HS-5 (cell line): ENCODE results near the gene UROC1.

Source experiments
- DNase-seq: peaks from one replicate; pipeline ENCODE4 v3.0.0-alpha.2; 2012; ENCODE audit warnings: low read depth

The UROC1 gene

GRCh38 chr3:126530171-126531050 is 12.8 kb upstream of the UROC1 start:
- no peak for DNase-seq

GRCh38 chr3:126529585-126530170 is 12.1 kb upstream of the UROC1 start:
- no peak for DNase-seq

DNA sequence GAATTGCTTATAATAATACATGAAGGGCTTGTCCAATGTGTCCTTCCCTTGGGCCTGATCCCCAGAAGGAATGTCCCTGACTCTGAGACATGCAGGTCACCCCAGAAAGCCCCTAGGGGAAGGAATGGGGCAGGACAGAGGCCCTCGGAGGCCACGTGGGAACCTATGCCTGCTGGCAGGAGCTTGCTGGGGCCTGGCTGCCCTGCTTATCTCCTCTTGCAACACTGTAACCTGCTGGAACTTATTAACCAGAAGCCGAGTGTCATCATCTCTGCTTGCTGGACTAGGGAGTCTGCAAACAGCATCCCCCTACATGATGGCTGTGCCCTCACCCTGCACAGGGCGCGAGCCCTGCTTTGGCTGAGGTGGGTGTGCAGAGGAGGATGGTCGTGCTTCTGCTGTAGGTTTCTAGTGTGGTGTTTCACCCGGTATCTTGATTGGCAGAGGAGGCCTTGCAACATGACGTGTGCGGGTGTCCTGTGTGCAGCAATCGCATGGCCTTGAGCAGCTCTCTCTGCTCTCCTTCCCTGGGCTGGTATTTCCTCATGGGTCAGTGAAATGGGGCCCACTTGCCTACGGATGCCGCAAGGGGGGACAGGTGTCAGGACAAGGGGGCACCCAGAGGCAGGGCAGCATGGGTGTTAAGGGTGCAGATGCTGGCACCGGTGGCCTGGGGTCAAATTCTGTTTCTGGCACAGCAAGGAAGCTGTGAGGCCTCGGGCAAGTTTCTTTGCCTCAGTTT is 11.4 kb upstream of the UROC1 start:
- no peak for DNase-seq

- DNase-seq: no peak
These were observed 10.8 kb upstream of the UROC1 start for GRCh38 chr3:126528419-126528799.

GRCh38 chr3:126527455-126528211 is 10.1 kb upstream of the UROC1 start:
- no peak for DNase-seq

DNA sequence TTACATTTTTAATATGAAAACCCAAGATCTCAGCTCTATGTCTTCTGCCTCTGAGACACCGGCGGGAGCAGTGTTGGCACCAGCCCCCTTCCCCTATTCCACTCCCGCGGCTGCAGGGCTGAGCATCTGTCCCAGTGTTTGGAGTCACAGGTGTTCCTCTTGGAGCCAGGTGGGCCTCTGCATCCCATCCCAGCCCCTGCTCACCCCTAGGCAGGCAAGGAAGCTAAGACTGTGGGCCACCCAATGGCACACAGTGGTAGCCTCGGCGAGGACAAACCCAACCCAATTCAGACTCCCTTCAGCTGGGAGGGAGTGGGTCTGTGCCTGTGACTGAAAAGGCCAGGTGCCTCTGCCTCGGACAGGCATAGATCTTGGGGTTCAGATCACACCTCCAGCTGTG is 9.4 kb upstream of the UROC1 start:
- DNase-seq: no peak

DNA sequence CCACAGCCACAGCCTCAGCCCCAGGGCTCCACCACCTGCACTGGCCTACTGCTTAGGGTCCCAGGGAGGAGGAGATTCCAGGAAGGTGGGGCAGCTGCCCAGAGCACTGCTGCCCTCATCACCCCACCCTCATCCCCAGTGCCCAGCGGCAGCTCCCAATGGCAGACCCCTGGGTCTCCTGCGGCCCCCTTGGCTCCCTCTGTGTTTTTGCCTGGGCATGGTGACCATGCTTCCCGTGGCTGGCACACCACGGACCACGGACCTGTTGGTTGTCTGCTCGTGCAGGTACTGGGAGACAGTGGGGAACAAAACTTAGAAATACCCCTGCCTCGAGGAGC is 9.1 kb upstream of the UROC1 start:
- DNase-seq: no peak

DNA sequence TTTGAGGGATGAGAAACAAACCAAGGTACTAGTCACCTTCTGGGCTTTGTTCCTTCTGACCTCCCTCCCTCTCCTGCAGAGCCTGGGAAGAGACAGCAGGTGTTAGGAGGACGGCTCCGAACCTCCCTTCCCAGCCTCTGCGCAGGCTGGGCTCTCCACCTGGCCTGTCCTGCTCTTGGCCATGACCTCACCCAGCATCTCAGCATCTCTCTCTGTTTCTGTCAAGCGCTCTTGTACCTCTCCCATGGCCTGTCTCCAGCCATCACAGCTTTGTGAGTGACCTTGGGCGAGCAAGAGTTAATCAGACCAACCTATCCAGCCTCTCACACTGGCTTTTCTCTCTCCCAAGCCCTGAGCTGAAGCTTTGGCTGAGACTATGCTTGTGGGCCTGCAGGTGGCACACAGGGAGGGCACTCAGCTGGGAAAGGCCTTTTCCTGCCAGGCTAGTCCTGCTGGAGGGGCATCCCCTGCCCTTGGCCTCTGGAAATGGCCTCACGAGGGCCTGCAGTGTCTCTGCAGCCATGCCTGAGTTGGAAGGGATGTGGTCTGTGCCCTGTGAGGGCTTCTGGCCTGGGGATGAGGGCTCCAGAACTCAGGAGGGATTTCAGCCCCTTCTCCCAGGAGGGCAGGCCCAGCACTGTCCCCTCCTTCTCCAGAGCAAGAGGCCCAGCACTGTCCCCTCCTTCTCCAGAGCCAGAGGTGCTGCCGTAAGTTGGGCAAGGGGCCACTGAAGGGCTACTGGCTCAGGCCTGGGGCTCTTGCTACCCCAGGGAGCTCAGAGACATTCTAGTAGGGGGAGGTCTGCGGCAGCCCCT is 8.5 kb upstream of the UROC1 start:
- DNase-seq: no peak

GRCh38 chr3:126525091-126525852 is 7.7 kb upstream of the UROC1 start:
- DNase-seq: no peak

- DNase-seq: no peak
These were observed 6.9 kb upstream of the UROC1 start for GRCh38 chr3:126524429-126524988.

GRCh38 chr3:126523745-126524428 is 6.3 kb upstream of the UROC1 start, which contains the start of gene CHST13:
Gene CHST13 (plus strand): TSS chr3:126524155. CDS start chr3:126524333, 178 bp downstream.
- DNase-seq: no peak

DNA sequence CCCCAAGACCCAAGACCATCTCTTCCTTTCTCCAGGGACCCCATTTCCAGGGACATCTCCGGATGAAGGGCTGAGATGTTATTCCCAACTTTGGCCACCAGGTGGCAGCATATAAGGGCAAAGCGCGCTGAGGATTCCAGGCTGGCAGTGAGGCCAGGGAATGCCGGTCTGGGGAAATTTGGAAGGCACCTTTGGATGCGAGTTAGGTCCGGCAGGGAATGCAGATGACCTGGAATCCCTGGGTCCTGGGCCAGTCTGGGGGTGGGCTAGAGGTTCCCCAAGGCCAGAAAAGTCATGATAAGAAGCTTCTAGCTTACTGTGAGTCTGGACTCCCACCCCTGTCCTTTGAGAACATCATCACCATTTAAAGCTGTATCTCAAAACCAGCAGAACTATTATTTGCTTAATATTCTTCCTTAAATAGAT is 4.8 kb upstream of the UROC1 start:
- no peak for DNase-seq

- DNase-seq: no peak
These were observed 3.7 kb upstream of the UROC1 start for GRCh38 chr3:126521122-126521891.

DNA sequence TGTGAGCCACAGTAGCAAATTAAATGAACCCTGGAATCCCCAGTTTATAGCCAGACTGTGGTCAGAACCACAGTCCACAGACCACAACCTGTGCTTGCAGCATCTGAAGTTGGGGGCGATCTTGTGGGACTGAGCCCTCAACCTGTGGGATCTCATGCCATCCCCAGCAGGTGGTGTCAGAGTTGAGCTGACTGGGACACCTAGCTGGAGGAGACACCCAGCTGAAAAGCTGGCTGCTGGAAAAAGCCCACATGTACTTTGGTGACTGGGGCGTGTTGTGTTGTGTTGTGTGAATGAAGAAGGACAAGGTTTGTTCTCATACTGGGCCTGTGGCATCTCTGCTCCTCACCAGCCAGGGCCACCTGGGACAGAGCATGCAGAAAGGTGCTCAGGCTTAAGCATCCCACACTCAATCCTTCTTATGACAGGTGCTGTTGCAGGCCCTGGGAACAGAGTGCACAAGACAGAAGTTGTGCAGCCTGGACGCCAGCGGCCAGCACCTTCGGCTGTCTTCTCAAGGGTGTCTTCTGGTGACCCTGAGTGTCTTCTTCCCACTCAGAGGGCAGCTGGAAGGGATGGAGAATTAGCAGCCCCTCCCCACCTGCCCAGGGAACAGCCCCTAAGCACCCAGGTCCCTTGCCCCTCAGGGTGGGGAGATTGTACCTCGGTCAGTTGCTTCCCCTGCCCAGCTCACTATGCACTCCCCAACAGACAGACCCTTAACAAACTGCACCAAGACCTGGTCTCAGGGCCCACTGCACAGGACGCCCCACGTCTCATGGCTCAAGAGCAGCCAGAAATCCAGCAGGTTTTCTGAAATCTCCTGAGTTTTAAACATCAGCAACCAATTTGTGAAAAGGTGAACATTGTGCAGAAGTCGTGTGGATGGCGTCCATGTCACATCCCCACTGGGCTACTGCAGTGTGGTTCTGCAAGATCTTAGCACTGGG is 2.2 kb upstream of the UROC1 start:
- DNase-seq: no peak

DNA sequence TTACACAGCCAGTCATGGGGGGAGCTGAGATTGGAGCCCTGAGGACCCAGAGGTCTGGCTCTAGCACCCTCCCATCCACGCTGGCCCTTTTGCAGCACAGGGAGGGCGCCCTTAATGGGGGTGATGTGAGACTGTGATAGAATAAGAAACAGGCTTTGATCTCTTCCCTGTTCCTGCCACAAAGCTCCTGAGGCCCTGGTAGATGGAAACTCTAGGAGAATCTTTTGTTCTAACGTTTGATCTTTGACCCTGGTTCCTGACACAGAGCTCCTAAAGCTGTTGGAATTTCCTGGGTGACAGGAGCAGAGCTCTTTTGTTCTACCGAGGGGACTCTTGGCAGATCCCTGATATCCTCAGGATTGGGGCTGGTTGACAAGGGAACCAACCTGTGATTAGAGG is 1.2 kb upstream of the UROC1 start:
- DNase-seq: no peak

- no peak for DNase-seq
These were observed 609 bp upstream of the UROC1 start for GRCh38 chr3:126517986-126518778.

- no peak for DNase-seq
These were observed 660 bp downstream of the UROC1 start for GRCh38 chr3:126516936-126517290.
